ENCODE measurements around the gene SFXN3. TPM values are rescaled to one million over a fixed set of nuclear protein-coding genes. Genes with fewer than 3 reads are reported as not detected.
A peak's percentile ranks its signal among the peaks of the same experiment; 100 is the strongest.

Gene SFXN3
- total RNA-seq, 1 donor from 2014 or later = 61.8 TPM

DNA sequence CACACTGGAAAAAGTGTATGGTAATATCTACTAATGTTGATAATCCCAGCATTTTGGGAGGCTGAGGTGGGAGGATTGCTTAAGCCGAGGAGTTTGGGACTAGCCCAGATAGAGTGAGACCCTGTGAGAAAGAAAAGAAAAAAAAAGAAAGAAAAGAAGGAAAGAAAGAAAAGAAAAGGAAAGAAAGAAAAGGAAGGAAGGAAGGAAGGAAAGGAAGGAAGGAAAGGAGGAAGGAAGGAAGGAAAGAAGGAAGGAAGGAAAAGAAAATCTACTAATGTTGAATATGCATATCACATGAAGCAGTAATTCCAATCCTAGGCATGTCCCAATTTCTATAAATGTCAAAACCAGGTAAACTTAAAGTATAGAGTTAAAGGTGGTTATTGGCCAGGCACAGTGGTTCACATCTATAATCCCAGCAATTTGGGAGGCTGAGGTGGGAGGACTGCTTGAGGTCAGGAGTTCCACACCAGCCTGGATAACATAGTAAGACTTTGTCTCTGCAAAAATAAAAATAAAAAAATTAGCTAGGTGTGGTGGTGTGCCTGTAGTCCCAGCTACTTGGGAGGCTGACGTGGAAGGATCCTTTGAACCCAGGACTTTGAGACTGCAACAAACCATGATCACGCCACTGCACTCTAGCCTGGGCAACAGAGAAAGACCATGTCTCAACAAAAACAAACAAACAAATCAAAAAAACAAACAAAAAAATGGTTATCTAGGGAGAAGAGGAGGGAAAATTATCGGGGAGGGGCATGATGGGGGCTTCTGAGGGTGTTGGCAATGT, 25.5 kb downstream of the SFXN3 start:
- no peak for DNase-seq (ENCODE audit: low read depth, low spot score)

DNA sequence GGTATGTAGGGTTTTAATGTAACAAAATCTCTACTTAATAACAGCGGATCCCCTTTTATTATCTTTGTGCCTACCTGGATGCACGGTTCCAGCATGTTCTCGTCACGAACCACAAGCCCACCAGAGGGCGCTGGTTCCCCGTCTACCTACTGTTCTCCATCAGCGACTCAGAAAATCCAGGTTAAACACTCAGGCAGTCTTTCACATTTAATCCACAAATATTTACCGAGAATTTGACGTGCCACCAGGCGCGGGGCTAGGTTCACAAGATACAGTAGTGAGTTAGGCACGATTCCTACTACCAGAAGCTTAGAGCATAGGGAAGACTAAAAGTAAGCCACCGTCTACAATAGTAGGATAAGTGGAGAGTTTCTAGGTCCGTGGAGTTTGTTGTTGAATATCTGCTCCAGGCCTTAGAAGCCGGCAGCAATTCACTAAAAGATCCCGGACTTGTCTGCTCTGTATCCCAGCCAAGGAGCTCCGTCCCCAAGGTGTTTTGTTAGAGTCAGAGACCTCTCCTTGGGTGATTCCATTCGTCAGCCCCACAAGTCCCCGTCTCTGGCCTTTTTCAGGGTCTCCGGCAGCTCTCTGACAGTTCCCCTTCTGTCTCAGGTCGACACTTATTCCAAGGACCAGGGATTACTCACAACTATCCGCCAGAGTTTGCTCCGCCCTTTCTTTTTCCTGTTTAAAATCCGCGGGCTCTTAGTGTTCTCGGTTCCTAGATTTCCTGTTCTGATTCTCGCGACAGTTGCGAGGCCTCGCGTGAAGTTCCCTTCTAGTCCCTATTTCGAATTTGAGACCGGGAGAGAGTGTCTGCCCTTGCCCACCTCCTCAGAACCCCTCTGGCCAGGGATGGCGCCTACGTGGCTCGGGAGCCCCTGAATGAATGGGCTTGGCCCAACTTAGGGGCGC, 29.3 kb downstream of the SFXN3 start:
- DNase-seq (ENCODE audit: low read depth, low spot score) = peak; percentile 72

DNA sequence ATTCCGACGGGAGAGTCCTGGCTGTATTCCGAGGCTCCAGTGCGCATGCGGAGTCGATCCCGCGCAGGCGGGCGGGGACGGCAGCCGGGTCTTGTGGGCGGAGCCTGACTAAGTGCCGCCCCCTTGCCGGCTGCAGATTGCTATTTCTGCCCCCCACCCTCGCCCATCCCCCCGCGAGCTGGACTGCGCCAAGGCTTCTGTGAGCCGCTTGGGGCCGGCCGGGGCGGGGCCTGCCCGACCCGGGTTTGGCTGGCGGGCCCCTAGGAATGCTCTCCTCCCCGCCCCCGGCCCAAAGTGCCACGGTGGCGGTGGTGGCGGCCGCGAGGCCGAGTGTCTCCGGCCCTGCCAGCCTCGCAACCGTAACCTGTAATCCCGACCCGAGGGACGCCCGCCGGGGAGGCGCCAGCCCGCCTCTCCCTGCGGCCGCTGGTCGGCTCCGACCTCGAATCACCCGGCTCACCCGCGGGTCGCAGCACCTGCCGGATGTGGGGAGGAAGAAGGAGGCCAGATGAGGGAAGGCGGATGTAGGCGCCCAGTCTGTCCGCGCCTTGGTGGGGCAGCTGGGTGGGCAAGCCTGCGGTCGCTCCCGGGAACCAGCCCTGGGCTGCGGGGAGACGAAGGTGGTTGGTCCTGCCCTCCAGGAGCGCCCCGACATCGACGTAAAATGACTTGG, 30.1 kb downstream of the SFXN3 start:
- peak; percentile 63 for DNase-seq (ENCODE audit: low read depth, low spot score)

GRCh38 chr10:101061624-101062231, 30.7 kb downstream of the SFXN3 start, which contains the start of gene KAZALD1:
KAZALD1 (plus strand) TSS chr10:101061989; CDS start chr10:101062593, 604 bp downstream.
- DNase-seq (ENCODE audit: low read depth, low spot score) = no peak

- no peak for DNase-seq (ENCODE audit: low read depth, low spot score)
These were observed 31.4 kb downstream of the SFXN3 start for GRCh38 chr10:101062232-101063049.

GRCh38 chr10:101063050-101063525, 32.1 kb downstream of the SFXN3 start:
- DNase-seq (ENCODE audit: low read depth, low spot score) = no peak

DNA sequence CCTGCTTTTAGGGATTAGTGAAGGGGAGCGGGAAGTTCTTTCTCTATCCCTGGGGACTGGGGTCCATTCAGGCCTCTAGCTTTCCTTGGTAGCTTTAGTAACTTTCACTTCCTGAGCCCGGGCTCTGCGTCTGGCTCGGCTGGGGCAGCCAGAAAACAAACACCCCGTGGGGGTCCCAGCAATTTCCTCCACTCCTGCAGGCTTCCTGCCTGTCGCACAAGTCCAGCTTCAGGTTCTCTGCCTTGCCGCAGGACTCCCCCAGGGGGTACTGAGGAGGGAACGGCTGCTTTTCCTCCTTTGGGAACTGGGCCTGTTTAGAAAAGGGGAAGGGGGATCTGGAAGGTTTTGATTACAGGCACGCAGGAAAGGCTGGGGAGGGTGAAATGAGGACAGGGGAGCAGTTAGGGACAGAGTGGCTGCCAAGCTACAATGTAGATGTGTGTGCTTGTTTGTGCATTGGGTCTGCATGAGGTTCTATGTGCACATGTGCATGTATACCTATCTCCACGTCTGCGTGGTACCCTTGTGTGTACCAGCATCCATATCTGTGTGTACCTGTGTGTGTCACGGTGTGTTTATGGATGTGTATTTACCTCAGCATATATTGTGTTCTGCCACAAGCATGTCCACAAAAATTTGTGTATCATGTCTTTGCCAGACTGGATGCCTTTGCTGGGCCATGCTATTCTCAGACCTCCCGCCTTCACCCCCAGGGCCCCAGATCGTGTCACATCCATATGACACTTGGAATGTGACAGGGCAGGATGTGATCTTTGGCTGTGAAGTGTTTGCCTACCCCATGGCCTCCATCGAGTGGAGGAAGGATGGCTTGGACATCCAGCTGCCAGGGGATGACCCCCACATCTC, 32.7 kb downstream of the SFXN3 start:
- DNase-seq (ENCODE audit: low read depth, low spot score) = no peak

GRCh38 chr10:101064415-101065030, 33.5 kb downstream of the SFXN3 start:
- DNase-seq (ENCODE audit: low read depth, low spot score) = no peak

DNA sequence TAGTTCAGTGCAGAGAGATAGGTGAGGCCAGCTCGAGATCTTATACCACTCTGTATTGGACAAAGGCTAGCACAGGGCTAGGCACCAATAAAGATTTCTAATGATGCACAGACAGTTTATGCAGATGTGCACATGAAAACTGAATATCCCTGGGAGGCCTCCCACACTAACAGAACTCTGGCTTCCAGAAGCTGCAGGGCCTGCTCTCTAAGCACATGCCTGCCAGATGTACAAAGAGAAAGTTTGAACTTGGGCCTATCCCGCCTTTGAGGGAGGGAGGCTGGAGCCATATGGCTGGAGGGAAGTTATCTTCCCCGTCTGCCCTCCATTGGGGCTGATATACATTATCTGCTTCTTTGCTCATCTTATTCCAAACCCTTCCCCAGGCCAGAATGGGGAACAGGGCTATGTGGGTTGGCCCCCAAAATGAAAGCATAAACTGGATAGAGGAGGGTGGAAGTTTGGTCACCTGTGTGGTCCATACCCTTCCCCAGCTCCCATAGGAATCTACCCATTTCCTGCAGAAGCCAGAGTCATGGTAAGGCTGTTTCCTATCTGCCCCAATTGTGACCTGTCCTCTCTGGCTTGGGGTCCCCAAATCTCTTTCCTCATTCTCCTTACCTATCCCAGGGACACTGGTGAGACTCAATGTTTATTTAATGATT, 34.6 kb downstream of the SFXN3 start:
- no peak for DNase-seq (ENCODE audit: low read depth, low spot score)

- no peak for DNase-seq (ENCODE audit: low read depth, low spot score)
These were observed 35.3 kb downstream of the SFXN3 start for GRCh38 chr10:101066146-101066895.

GRCh38 chr10:101066896-101067355, 35.9 kb downstream of the SFXN3 start:
- DNase-seq (ENCODE audit: low read depth, low spot score) = no peak

GRCh38 chr10:101067356-101068083, 36.5 kb downstream of the SFXN3 start:
- peak; percentile 30 for DNase-seq (ENCODE audit: low read depth, low spot score)

DNA sequence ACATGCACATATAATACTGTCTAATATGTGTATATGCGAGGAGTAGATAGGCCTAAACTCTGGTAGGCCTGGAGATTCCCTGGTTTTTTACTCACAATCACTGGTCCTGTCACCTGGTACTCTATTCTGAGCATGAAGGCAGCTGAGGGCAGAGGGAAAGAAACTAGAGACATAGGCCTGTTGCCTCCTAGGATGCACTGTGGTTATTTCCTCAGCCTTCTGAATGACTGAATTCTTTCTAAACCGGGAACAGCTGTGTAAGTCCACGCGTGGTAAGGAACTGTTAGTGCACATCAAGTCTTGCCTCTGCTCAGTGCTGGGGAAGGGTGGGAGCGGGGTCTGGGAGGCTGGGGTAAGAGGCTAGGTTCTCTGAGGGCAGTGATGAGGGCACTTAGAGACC, 38.4 kb downstream of the SFXN3 start:
- DNase-seq (ENCODE audit: low read depth, low spot score) = no peak

DNA sequence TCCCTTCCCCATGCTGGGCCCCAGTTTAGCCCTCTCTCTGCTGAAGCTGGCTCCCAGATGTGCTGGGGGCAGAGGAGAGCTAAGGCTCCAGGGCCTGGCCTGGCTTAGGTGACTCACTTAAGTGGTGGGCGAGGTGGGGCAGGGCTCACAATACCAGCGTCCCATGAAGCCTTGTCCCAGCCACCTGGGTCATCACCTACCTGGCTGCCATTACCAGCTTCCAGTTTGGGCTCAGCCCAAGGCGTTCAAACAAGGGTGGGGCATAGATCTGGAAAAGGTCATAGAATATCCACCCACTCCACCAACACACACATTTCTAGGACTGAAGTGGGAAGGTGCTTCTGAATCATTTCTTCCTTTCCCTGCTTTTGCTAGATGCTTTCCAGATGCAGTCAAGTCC, 39.1 kb downstream of the SFXN3 start:
- DNase-seq (ENCODE audit: low read depth, low spot score) = no peak

DNA sequence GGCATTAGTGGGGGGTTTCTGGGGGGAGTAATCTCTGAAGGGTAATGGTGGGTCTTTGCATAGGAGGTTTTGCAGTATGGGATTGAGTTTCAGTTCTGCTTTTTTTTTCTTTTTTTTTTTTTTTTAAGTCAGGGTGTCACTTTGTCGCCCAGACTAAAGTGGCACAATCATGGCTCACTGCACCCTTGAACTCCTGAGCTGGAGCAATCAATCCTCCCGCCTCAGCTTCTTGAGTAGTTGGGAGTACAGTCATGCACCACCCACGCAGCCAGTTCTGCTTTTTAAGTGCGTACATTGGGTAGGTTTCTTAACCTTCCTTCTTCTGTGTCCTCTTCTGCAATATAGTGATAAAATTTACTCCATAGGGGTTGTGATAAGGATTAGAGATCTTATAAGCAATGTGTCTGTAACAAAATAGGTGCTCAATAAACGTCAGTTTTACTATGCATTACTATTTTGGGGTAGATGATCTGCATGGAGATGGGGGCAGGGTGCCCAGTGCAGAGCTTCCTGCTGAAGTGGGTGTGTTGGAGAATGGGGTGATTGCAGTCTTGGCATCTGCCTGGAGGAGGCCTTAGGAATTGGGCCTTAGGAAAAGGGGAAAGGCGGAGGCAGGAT, 40.3 kb downstream of the SFXN3 start:
- no peak for DNase-seq (ENCODE audit: low read depth, low spot score)

GRCh38 chr10:101071885-101072433, 40.9 kb downstream of the SFXN3 start:
- no peak for DNase-seq (ENCODE audit: low read depth, low spot score)

Data from pulmonary artery endothelial cell (primary cell).